GM19397 (cell line): Measurements from ENCODE around the gene CXCR1.
"Not testable (repeated sequence)": the region's sequence is repeated elsewhere in the genome, so short reads cannot be mapped to it uniquely, and the experiment has no call there.

ENCODE experiments used
- ATAC-seq: cut with Tn5 transposase; IDR thresholded peaks from one replicate; pipeline ENCODE4 v1.9.1; 2021; ENCODE audit warnings: mild to moderate bottlenecking, moderate library complexity; ENCODE audit not compliant: unreplicated experiment

CXCR1 gene

GRCh38 chr2:218162814-218163213 is 3.9 kb downstream of the CXCR1 start:
- ATAC-seq, result no peak

GRCh38 chr2:218161644-218162043 is 5.1 kb downstream of the CXCR1 start:
- ATAC-seq, result no peak

GRCh38 chr2:218155953-218156479 is 10.7 kb downstream of the CXCR1 start:
- no peak for ATAC-seq

- no peak for ATAC-seq
Observed at GRCh38 chr2:218152777-218153176, 14.0 kb downstream of the CXCR1 start.

GRCh38 chr2:218152172-218152571 is 14.6 kb downstream of the CXCR1 start:
- ATAC-seq, result no peak

GRCh38 chr2:218149848-218150440 is 16.8 kb downstream of the CXCR1 start:
- no peak for ATAC-seq

GRCh38 chr2:218149098-218149497 is 17.7 kb downstream of the CXCR1 start:
- no peak for ATAC-seq

GRCh38 chr2:218146056-218146455 is 20.7 kb downstream of the CXCR1 start:
- no peak for ATAC-seq

GRCh38 chr2:218145124-218145523 is 21.6 kb downstream of the CXCR1 start:
- no peak for ATAC-seq

- ATAC-seq, result no peak
Observed at GRCh38 chr2:218138047-218138446, 28.7 kb downstream of the CXCR1 start.

- no peak for ATAC-seq
Observed at GRCh38 chr2:218137514-218137913, 29.2 kb downstream of the CXCR1 start.

GRCh38 chr2:218130822-218131221 is 35.9 kb downstream of the CXCR1 start:
- no peak for ATAC-seq

GRCh38 chr2:218130377-218130776 is 36.4 kb downstream of the CXCR1 start:
- ATAC-seq, result no peak

GRCh38 chr2:218129458-218130135 is 37.2 kb downstream of the CXCR1 start:
- no peak for ATAC-seq

GRCh38 chr2:218128781-218129457 is 37.8 kb downstream of the CXCR1 start:
- ATAC-seq, result no peak

GRCh38 chr2:218127929-218128455 is 38.8 kb downstream of the CXCR1 start:
- no peak for ATAC-seq

- ATAC-seq, result no peak
Observed at GRCh38 chr2:218125626-218126080, 41.1 kb downstream of the CXCR1 start, which contains the start of gene CXCR2. TSS of gene CXCR2 (plus strand) at chr2:218126028. CDS start at chr2:218134802, 8,774 bp downstream.

- no peak for ATAC-seq
Observed at GRCh38 chr2:218125095-218125494, 41.7 kb downstream of the CXCR1 start.

- no peak for ATAC-seq
Observed at GRCh38 chr2:218123986-218124385, 42.8 kb downstream of the CXCR1 start.

- not testable (repeated sequence) for ATAC-seq
Observed at GRCh38 chr2:218122286-218122685, 44.5 kb downstream of the CXCR1 start.

- not testable (repeated sequence) for ATAC-seq
Observed at GRCh38 chr2:218121789-218122188, 45.0 kb downstream of the CXCR1 start.
